Measurements from ENCODE around the gene GLIS1. TPM values are rescaled to one million over a fixed set of nuclear protein-coding genes. Genes with fewer than 3 reads are reported as not detected.

The GLIS1 gene
- total RNA-seq, 1 experiment from 2014 or later: 0.39 TPM

- H3K79me2 ChIP-seq (ENCODE audit: insufficient read depth, low read length): no peaks in the 10 kb centered on the region
- H3K27ac ChIP-seq (ENCODE audit: low read depth, low read length): no peak overlapping the region
- H3K27me3 ChIP-seq (ENCODE audit: insufficient read depth, low read length): no peaks in the 10 kb centered on the region
- RAD21 ChIA-PET (ENCODE audit: low non-redundant PET in 1 of 2, low total read pairs in 2 of 2, uncharacterized antibody in 2 of 2, unreplicated experiment in 2 of 2): no interaction called here
- CTCF ChIA-PET: no interaction called here
- no peak overlapping the region for H3K9ac ChIP-seq (ENCODE audit: low read length)
- intact Hi-C loops (cut with micrococcal nuclease): no loop called here
- no peaks in the 10 kb centered on the region for H3K36me3 ChIP-seq (ENCODE audit: control insufficient read depth in 1 of 2, insufficient read depth in 2 of 2, low read length in 2 of 2)
- no peaks in the 10 kb centered on the region for H3K9me3 ChIP-seq (ENCODE audit: control insufficient read depth in 1 of 2, insufficient read depth in 1 of 2, low read depth in 1 of 2, low read length in 2 of 2)
- POLR2A ChIA-PET: no interaction called here
- no peak overlapping the region for H3K4me3 ChIP-seq (replicated peaks in 1 of 2; ENCODE audit: low read depth in 1 of 2, low read length in 2 of 2)
- no TSS peak for BruUV-seq (replicated peaks)
- H3K4me1 ChIP-seq (ENCODE audit: control insufficient read depth in 1 of 2, insufficient read depth in 2 of 2, low read length in 2 of 2): no peaks in the 10 kb centered on the region
- H3K9me2 ChIP-seq (ENCODE audit: insufficient read depth): no peaks in the 10 kb centered on the region
- no peak overlapping the region for H3K4me2 ChIP-seq (ENCODE audit: low read length)
- DNase-seq (ENCODE audit: low read depth, low spot score) (no peak), ATAC-seq (no peak)
- no peaks in the 10 kb centered on the region for H4K20me1 ChIP-seq (ENCODE audit: insufficient read depth)
- TF ChIP-seq TCF7L2 (IDR thresholded peaks at IDR 0.05; ENCODE audit: borderline replicate concordance, extremely low read depth, insufficient read depth, insufficient read length) (no peak), ELF1 (IDR thresholded peaks at IDR 0.05; ENCODE audit: borderline replicate concordance, low read depth) (no peak), SP1 (IDR thresholded peaks at IDR 0.05; ENCODE audit: low read depth) (no peak), RAD21 (IDR thresholded peaks at IDR 0.05; ENCODE audit: low read depth) (no peak), EGR1 (IDR thresholded peaks at IDR 0.05; ENCODE audit: low read depth) (no peak), POLR2A (IDR thresholded peaks at IDR 0.05; ENCODE audit: borderline replicate concordance, extremely low read depth, insufficient read depth, insufficient read length) (no peak), EZH2 (IDR thresholded peaks at IDR 0.05) (no peak), ZFX (IDR thresholded peaks at IDR 0.05) (no peak), CBX3 (IDR thresholded peaks at IDR 0.05; ENCODE audit: low read depth) (no peak), YY1 (IDR thresholded peaks at IDR 0.05; ENCODE audit: extremely low read depth, insufficient replicate concordance, low read depth, low read length) (no peak), JUND (IDR thresholded peaks at IDR 0.05) (no peak), SRF (IDR thresholded peaks at IDR 0.05; ENCODE audit: low read depth) (no peak), EZH2phosphoT487 (IDR thresholded peaks at IDR 0.05; ENCODE audit: borderline replicate concordance) (no peak), ATF3 (IDR thresholded peaks at IDR 0.05) (no peak)
- H2AFZ ChIP-seq (ENCODE audit: low read depth, low read length, poor library complexity, severe bottlenecking): no peak overlapping the region
These were observed 110.5 kb downstream of the GLIS1 start for GRCh38 chr1:53628286-53628955.
